Smooth muscle cell (in vitro differentiated cells): ENCODE measurements around the gene AIPL1. TPM values are rescaled to one million over a fixed set of nuclear protein-coding genes. Genes with fewer than 3 reads are reported as not detected.

ENCODE experiments used
- DNase-seq: peaks from one replicate; lab custom pipeline; 2025; ENCODE audit not compliant: unreplicated experiment; lab: John Stamatoyannopoulos, UW
- H2AFZ ChIP-seq: fragments of 200-600 bp; sonication (generic); 2 replicates; pipeline ENCODE4 v1.6.0; 2016; ENCODE audit warnings: antibody characterized with exemption, low read depth, mild to moderate bottlenecking
- H3F3A ChIP-seq: fragments of 200-600 bp; sonication (generic); 2 replicates; pipeline ENCODE4 v1.6.0; 2017; ENCODE audit warnings: antibody characterized with exemption, low read depth
- H3K27ac ChIP-seq: fragments of 200-600 bp; sonication (generic); 2 replicates; pipeline ENCODE4 v1.5.1; 2016; ENCODE audit warnings: low read depth, mild to moderate bottlenecking
- H3K27me3 ChIP-seq: fragments of 200-600 bp; sonication (generic); 2 replicates; pipeline ENCODE4 v1.6.1; 2016; ENCODE audit warnings: low read depth, mild to moderate bottlenecking
- H3K36me3 ChIP-seq: fragments of 200-600 bp; sonication (generic); 2 replicates; pipeline ENCODE4 v1.5.1; 2016; ENCODE audit warnings: low read depth
- H3K4me1 ChIP-seq: fragments of 200-600 bp; sonication (generic); 2 replicates; pipeline ENCODE4 v1.5.1; 2016; ENCODE audit warnings: low read depth
- H3K4me2 ChIP-seq: fragments of 200-600 bp; sonication (generic); 2 replicates; pipeline ENCODE4 v1.6.0; 2016; ENCODE audit warnings: mild to moderate bottlenecking
- H3K4me3 ChIP-seq: fragments of 200-600 bp; sonication (generic); 2 replicates; pipeline ENCODE4 v1.5.1; 2016; ENCODE audit warnings: mild to moderate bottlenecking
- H3K79me2 ChIP-seq: fragments of 200-600 bp; sonication (generic); 2 replicates; pipeline ENCODE4 v1.6.0; 2016; ENCODE audit warnings: low read depth, mild to moderate bottlenecking
- H3K9ac ChIP-seq: fragments of 200-600 bp; sonication (generic); 2 replicates; pipeline ENCODE4 v1.6.0; 2016; ENCODE audit warnings: low read depth
- H3K9me3 ChIP-seq: fragments of 200-600 bp; sonication (generic); replicated peaks from 2 replicates; pipeline ENCODE4 v1.5.1; 2016; ENCODE audit warnings: low read depth
- H4K20me1 ChIP-seq: fragments of 200-600 bp; sonication (generic); 2 replicates; pipeline ENCODE4 v1.6.0; 2016; ENCODE audit warnings: low read depth
- CTCF ChIP-seq: fragments of 200-600 bp; sonication (generic); IDR thresholded peaks from 2 replicates; pipeline ENCODE4 v1.5.1; 2017; ENCODE audit warnings: borderline replicate concordance, mild to moderate bottlenecking, antibody characterized with exemption; ENCODE audit not compliant: insufficient read depth, poor library complexity, severe bottlenecking
- WGBS: methylation state at CpG from one replicate; pipeline ENCODE4 v1.1.7; 2016; ENCODE audit warnings: low lambda C conversion rate; 5-methylcytosine and 5-hydroxymethylcytosine counted together
- polyA plus RNA-seq: library from polyadenylated mRNA; unstranded; fragments of >200 nt; fragmentation: Nextera tagmentation; extraction: Ambion mirVana; gene quantifications from 2 replicates; pipeline ENCODE4 v1.2.1, GENCODE V29; 2016
- total RNA-seq: library from RNA; depleted of rRNA; stranded (reverse); fragments of >200 nt; gene quantifications from 2 replicates; pipeline ENCODE4 v1.2.3, GENCODE V29; 2014

The AIPL1 gene
- total and polyA plus RNA-seq, 2 experiments from 2014 or later, result not detected

DNA sequence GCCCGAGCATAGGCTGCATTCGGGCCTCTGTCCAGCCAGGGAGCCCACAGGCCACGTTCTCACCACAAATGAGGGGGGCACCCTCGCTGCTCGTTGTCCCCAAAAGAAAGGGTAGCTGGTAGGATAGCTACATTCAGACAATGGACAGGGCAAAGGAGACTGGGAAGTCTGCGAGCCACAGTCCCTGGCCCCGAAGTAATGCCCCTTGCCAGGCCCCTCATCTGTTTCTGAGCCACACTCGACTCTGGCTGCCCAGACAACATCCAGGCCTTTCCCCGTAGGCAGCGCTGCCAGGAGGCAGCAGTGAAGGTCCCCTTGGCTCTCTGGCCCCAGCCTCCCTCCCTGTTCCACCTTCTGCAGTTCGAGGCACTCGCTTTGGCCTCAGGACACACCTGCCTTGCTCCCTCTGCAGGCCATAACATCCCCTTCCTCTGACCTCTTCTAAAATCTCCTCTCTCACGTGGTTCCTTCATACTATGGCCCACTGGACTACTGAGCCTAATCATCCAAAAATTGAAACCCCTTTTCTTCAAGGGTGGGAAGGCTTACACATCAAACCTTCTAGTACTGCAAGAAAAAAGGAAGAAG is 12.2 kb downstream of the AIPL1 start:
- no peak for DNase-seq
- no peak overlapping the region for H2AFZ ChIP-seq
- H3K9ac ChIP-seq, result no peak overlapping the region
- H3K4me1 ChIP-seq, result no peaks in the 10 kb centered on the region
- no peak for TF ChIP-seq CTCF
- H3K36me3 ChIP-seq, result no peaks in the 10 kb centered on the region
- H4K20me1 ChIP-seq, result no peaks in the 10 kb centered on the region
- H3K27me3 ChIP-seq, result peaks cover 7% of the 10 kb centered on the region
- H3K27ac ChIP-seq, result no peak overlapping the region
- H3K79me2 ChIP-seq, result no peaks in the 10 kb centered on the region
- no peaks in the 10 kb centered on the region for H3F3A ChIP-seq
- no peak overlapping the region for H3K4me2 ChIP-seq
- H3K4me3 ChIP-seq, result no peak overlapping the region
- WGBS, result 63% methylated on average over 13 of the region's 13 CpGs
- H3K9me3 ChIP-seq, result no peaks in the 10 kb centered on the region

GRCh38 chr17:6421700-6422604 is 13.0 kb downstream of the AIPL1 start:
- 35% methylated on average over 13 of the region's 13 CpGs for WGBS
- H2AFZ ChIP-seq, result no peak overlapping the region
- no peaks in the 10 kb centered on the region for H3K36me3 ChIP-seq
- no peaks in the 10 kb centered on the region for H4K20me1 ChIP-seq
- H3K4me3 ChIP-seq, result no peak overlapping the region
- peak; percentile 86 for TF ChIP-seq CTCF
- H3K27ac ChIP-seq, result no peak overlapping the region
- no peaks in the 10 kb centered on the region for H3K79me2 ChIP-seq
- H3K4me2 ChIP-seq, result no peak overlapping the region
- H3F3A ChIP-seq, result no peaks in the 10 kb centered on the region
- peaks cover 7% of the 10 kb centered on the region for H3K27me3 ChIP-seq
- no peaks in the 10 kb centered on the region for H3K4me1 ChIP-seq
- H3K9ac ChIP-seq, result no peak overlapping the region
- DNase-seq, result peak; percentile 38
- no peaks in the 10 kb centered on the region for H3K9me3 ChIP-seq

GRCh38 chr17:6420173-6420641 is 14.7 kb downstream of the AIPL1 start:
- H3F3A ChIP-seq, result no peaks in the 10 kb centered on the region
- H3K27ac ChIP-seq, result no peak overlapping the region
- WGBS, result 31% methylated on average over 11 of the region's 13 CpGs
- H3K4me3 ChIP-seq, result no peak overlapping the region
- H2AFZ ChIP-seq, result no peak overlapping the region
- H3K36me3 ChIP-seq, result no peaks in the 10 kb centered on the region
- no peak overlapping the region for H3K9ac ChIP-seq
- H3K9me3 ChIP-seq, result no peaks in the 10 kb centered on the region
- H3K4me2 ChIP-seq, result no peak overlapping the region
- H3K4me1 ChIP-seq, result no peaks in the 10 kb centered on the region
- H3K79me2 ChIP-seq, result no peaks in the 10 kb centered on the region
- H3K27me3 ChIP-seq, result peaks cover 7% of the 10 kb centered on the region
- no peaks in the 10 kb centered on the region for H4K20me1 ChIP-seq
- peak; percentile 22 for TF ChIP-seq CTCF
- no peak for DNase-seq
